Activated naive CD4-positive, alpha-beta T cell treated with anti-CD3 and anti-CD28 coated beads, Interleukin-2, amount 50 U/mL, for 16 hours (primary cell): Measurements from ENCODE around the gene KRTAP3-3.
"Not testable (repeated sequence)": the region's sequence is repeated elsewhere in the genome, so short reads cannot be mapped to it uniquely, and the experiment has no call there.

Experiments
- DNase-seq: peaks from one replicate; pipeline ENCODE4 v3.0.0-alpha.2; 2020

Gene KRTAP3-3

GRCh38 chr17:40993839-40994238, at the start of gene KRTAP3-3:
TSS of gene KRTAP3-3 (minus strand) at chr17:40994164. CDS start at chr17:40994097, 67 bp downstream.
- no peak for DNase-seq

- DNase-seq = no peak
These were observed 49.0 kb upstream of the KRTAP3-3 start for GRCh38 chr17:41042953-41043352.

- DNase-seq = not testable (repeated sequence)
These were observed 47.0 kb upstream of the KRTAP3-3 start, which contains the start of gene KRTAP1-1 for GRCh38 chr17:41040783-41041571. TSS of gene KRTAP1-1 (minus strand) at chr17:41041450. CDS start at chr17:41041397, 53 bp downstream.

GRCh38 chr17:41037853-41038350, 43.9 kb upstream of the KRTAP3-3 start:
- DNase-seq = no peak

GRCh38 chr17:41034346-41034935, 40.5 kb upstream of the KRTAP3-3 start, which contains the start of gene KRTAP1-3:
TSS of gene KRTAP1-3 (minus strand) at chr17:41034874. CDS start at chr17:41034821, 53 bp downstream.
- not testable (repeated sequence) for DNase-seq

- no peak for DNase-seq
These were observed 35.8 kb upstream of the KRTAP3-3 start, which contains the start of gene KRTAP1-4 for GRCh38 chr17:41029633-41030245. TSS of gene KRTAP1-4 (minus strand) at chr17:41030195. CDS start at chr17:41030078, 117 bp downstream.

- no peak for DNase-seq
These were observed 32.9 kb upstream of the KRTAP3-3 start, which contains the start of gene KRTAP1-5 for GRCh38 chr17:41026715-41027471. TSS of gene KRTAP1-5 (minus strand) at chr17:41027208. CDS start at chr17:41027155, 53 bp downstream.

GRCh38 chr17:41024697-41025096, 30.7 kb upstream of the KRTAP3-3 start:
- no peak for DNase-seq

- no peak for DNase-seq
These were observed 26.4 kb upstream of the KRTAP3-3 start for GRCh38 chr17:41020336-41020735.

GRCh38 chr17:41019415-41019814, 25.5 kb upstream of the KRTAP3-3 start:
- no peak for DNase-seq

GRCh38 chr17:41018541-41018940, 24.6 kb upstream of the KRTAP3-3 start:
- DNase-seq = no peak

- no peak for DNase-seq
These were observed 22.7 kb upstream of the KRTAP3-3 start for GRCh38 chr17:41016578-41017215.

- DNase-seq = no peak
These were observed 21.5 kb upstream of the KRTAP3-3 start for GRCh38 chr17:41015454-41015853.

- no peak for DNase-seq
These were observed 19.6 kb upstream of the KRTAP3-3 start for GRCh38 chr17:41013606-41014005.

GRCh38 chr17:41013181-41013580, 19.2 kb upstream of the KRTAP3-3 start:
- no peak for DNase-seq

GRCh38 chr17:41012326-41013120, 18.6 kb upstream of the KRTAP3-3 start:
- DNase-seq = no peak

- DNase-seq = no peak
These were observed 16.5 kb upstream of the KRTAP3-3 start for GRCh38 chr17:41010441-41010840.

- no peak for DNase-seq
These were observed 16.0 kb upstream of the KRTAP3-3 start for GRCh38 chr17:41009936-41010335.

- no peak for DNase-seq
These were observed 15.4 kb upstream of the KRTAP3-3 start for GRCh38 chr17:41009301-41009760.

- DNase-seq = no peak
These were observed 14.8 kb upstream of the KRTAP3-3 start, which contains the start of gene KRTAP3-1 for GRCh38 chr17:41008811-41009210. TSS of gene KRTAP3-1 (minus strand) at chr17:41009128. CDS start at chr17:41009074, 54 bp downstream.

GRCh38 chr17:41004397-41004796, 10.4 kb upstream of the KRTAP3-3 start:
- no peak for DNase-seq
